Heart left ventricle (tissue), 13 donors: ENCODE measurements around the gene OR2AJ1.

Source experiments
- POLR2A ChIP-seq, 2 donors: fragments of 450-650 bp; IDR thresholded peaks; one replicate each; pipeline ENCODE4 v1.6.1; 2017; ENCODE audit warnings: antibody characterized with exemption in 2 of 2, mild to moderate bottlenecking in 2 of 2, moderate library complexity in 2 of 2
- TF ChIP-seq, protein P1 (sequence below), 12 donors: fragments of 200-600 bp; sonication (generic) in 4 of 12; IDR thresholded peaks; one replicate each; pipeline versions ENCODE4 v1.5.0 to v1.8.0; 2018 to 2022; ENCODE audit warnings: antibody characterized with exemption in 12 of 12, mild to moderate bottlenecking in 5 of 12
- donor health status: ischemic (EF 13 %, LVEDD 7.1; RV severe dilation, severe dysfunction).
- donor health status: DM: no; HTN: yes; CAD: no.
- donor health status: DM: no; HTN: no; CAD: no.
- donor health status: ischemic (EF 25% LVEDD 6.9; RV normal size, moderate dysfunction).
- donor health status: ischemic (EF 25% LVEDD 5.7; RV mildly dilated, moderate dysfunction).
- donor health status: ischemic (EF 35%, LVEDD 5.7; RV mildly dilated, moderate dysfunction).
- donor health status: nonischemic (EF 11% LVEDD 7.7; RV severe dilation, severe dysfunction).
- donor health status: DM: yes; HTN: yes; CAD: no.
- donor health status: PGD.
- donor health status: ischemic (EF 29% LVEDD 5.4; RV normal size, mild dysfunction).
- donor health status: nonischemic (EF 23%, LVEDD 6.1; RV moderate dilation, normal function).

DNA sequence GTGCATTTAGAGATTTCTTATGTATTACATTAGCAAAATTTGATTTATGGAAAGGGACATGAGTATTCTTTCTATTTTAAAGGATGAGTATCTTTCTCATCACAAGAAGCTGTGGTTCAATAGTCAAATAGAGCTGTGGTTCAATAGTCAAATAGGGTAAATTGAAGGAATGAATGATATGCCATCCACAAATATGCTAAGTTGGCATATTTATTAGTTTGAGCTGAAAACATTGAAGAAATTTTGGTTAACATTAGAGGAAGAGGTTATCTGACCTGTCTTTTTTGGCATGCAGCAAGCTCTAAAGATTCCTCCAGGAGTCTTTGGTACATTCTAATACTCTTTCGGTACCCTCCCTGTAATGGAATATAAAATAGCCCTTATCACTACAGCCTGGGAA lies 28.7 kb downstream of the OR2AJ1 start:
- TF ChIP-seq POLR2A (IDR thresholded peaks at IDR 0.05), result no peak
- TF ChIP-seq, protein P1, sequence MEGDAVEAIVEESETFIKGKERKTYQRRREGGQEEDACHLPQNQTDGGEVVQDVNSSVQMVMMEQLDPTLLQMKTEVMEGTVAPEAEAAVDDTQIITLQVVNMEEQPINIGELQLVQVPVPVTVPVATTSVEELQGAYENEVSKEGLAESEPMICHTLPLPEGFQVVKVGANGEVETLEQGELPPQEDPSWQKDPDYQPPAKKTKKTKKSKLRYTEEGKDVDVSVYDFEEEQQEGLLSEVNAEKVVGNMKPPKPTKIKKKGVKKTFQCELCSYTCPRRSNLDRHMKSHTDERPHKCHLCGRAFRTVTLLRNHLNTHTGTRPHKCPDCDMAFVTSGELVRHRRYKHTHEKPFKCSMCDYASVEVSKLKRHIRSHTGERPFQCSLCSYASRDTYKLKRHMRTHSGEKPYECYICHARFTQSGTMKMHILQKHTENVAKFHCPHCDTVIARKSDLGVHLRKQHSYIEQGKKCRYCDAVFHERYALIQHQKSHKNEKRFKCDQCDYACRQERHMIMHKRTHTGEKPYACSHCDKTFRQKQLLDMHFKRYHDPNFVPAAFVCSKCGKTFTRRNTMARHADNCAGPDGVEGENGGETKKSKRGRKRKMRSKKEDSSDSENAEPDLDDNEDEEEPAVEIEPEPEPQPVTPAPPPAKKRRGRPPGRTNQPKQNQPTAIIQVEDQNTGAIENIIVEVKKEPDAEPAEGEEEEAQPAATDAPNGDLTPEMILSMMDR (IDR thresholded peaks at IDR 0.05), result no peak
